Duodenal mucosa (tissue), 2 donors: Measurements from ENCODE around the gene BMPR1B.

ENCODE experiments used
- H3K27ac ChIP-seq: one replicate; pipeline ENCODE4 v1.7.0; 2013; ENCODE audit warnings: low read depth, low read length
- H3K27me3 ChIP-seq, 2 donors: one replicate each; pipeline ENCODE4 v1.7.0; 2013; ENCODE audit warnings: low read length in 2 of 2, control low read depth in 1 of 2; ENCODE audit not compliant: insufficient read depth in 2 of 2, control insufficient read depth in 1 of 2
- H3K36me3 ChIP-seq, 2 donors: one replicate each; pipeline ENCODE4 v1.7.0; 2013; ENCODE audit warnings: low read length in 2 of 2, control low read depth in 1 of 2; ENCODE audit not compliant: insufficient read depth in 2 of 2, control insufficient read depth in 1 of 2
- H3K4me1 ChIP-seq, 2 donors: one replicate each; pipeline ENCODE4 v1.7.0; 2013; ENCODE audit warnings: low read length in 2 of 2, control low read depth in 1 of 2; ENCODE audit not compliant: insufficient read depth in 2 of 2, control insufficient read depth in 1 of 2
- H3K4me3 ChIP-seq, 2 donors: one replicate each; pipeline ENCODE4 v1.7.0; 2013; ENCODE audit warnings: low read length in 2 of 2, low read depth in 1 of 2
- H3K9ac ChIP-seq, 2 donors: one replicate each; pipeline ENCODE4 v1.7.0; 2013; ENCODE audit warnings: low read length in 2 of 2, low read depth in 1 of 2
- H3K9me3 ChIP-seq, 2 donors: one replicate each; pipeline ENCODE4 v1.7.0; 2013; ENCODE audit warnings: low read length in 2 of 2, control low read depth in 1 of 2; ENCODE audit not compliant: control insufficient read depth in 1 of 2

The BMPR1B gene

GRCh38 chr4:95086551-95086950 lies 328.8 kb downstream of the BMPR1B start:
- no peaks in the 10 kb centered on the region for H3K36me3 ChIP-seq
- H3K4me3 ChIP-seq: no peak overlapping the region
- no peaks in the 10 kb centered on the region for H3K9me3 ChIP-seq
- H3K4me1 ChIP-seq: no peaks in the 10 kb centered on the region
- no peak overlapping the region for H3K9ac ChIP-seq
- H3K27ac ChIP-seq: no peak overlapping the region
- H3K27me3 ChIP-seq: no peaks in the 10 kb centered on the region

DNA sequence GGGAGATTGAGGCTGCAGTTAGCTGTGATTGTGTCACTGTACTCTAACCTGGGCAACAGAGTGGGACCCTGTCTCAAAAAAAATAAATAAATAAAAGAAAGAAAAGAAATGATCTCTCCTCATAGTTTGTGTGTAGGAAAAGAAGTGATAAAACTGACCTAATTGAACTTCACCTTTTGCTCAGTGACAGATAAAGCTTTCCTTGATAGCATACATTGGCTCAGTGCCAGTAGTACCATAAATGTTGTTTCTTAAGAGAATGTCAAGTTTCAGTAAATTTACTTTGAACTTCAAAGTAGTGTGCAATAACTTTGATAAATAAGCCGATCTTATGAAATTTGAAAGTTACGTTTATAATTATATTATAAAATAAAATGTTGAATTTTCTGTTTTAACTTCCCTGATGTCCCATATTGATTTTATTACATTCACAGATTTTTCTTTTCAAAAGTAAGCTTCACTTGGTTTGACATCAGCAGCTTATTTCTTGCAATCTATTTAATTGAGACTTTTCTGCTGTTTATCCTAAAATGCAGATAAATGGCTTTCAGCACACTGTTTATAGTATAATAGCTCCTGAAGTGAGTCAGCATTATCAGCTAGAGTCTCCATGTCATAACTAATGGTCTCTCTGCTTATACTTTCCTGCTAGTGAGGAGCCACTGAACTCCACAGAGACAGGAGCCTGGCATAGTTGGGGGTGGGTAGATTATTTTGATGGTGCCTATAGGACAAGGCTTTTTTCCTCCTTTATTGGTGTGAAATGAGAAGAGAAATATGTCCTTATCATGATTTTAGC lies 330.1 kb downstream of the BMPR1B start:
- no peaks in the 10 kb centered on the region for H3K27me3 ChIP-seq
- no peak overlapping the region for H3K9ac ChIP-seq
- H3K4me1 ChIP-seq: no peaks in the 10 kb centered on the region
- H3K27ac ChIP-seq: no peak overlapping the region
- no peaks in the 10 kb centered on the region for H3K36me3 ChIP-seq
- H3K4me3 ChIP-seq: no peak overlapping the region
- no peaks in the 10 kb centered on the region for H3K9me3 ChIP-seq

DNA sequence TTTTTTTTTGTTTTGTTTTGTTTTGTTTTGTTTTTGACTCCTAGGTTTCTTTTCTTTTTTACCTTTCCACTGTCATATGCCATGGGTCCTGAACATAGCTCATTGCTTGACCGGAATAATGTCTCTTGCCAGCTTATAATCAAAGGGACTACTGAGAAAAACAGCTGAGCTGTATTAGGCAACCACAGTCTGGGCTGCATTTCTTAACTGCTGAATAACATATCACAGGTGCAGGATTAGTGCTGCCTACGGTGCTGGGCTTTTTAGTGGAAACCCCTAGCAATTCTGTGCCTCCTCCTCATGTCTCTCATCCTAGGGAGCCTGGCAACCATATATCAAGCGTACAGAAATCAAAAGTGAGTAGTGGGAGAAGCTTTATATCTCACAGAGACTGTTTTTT lies 333.5 kb downstream of the BMPR1B start:
- Histone ChIP-seq H3K4me3 (no peak overlapping the region), H3K27me3 (no peaks in the 10 kb centered on the region), H3K36me3 (no peaks in the 10 kb centered on the region), H3K9ac (no peak overlapping the region), H3K4me1 (no peaks in the 10 kb centered on the region), H3K27ac (no peak overlapping the region), H3K9me3 (no peaks in the 10 kb centered on the region)

- Histone ChIP-seq H3K4me1 (no peaks in the 10 kb centered on the region), H3K36me3 (no peaks in the 10 kb centered on the region), H3K9me3 (no peaks in the 10 kb centered on the region), H3K4me3 (no peak overlapping the region), H3K27me3 (no peaks in the 10 kb centered on the region), H3K27ac (no peak overlapping the region), H3K9ac (no peak overlapping the region)
Measured at GRCh38 chr4:95092766-95093165, 335.0 kb downstream of the BMPR1B start.

DNA sequence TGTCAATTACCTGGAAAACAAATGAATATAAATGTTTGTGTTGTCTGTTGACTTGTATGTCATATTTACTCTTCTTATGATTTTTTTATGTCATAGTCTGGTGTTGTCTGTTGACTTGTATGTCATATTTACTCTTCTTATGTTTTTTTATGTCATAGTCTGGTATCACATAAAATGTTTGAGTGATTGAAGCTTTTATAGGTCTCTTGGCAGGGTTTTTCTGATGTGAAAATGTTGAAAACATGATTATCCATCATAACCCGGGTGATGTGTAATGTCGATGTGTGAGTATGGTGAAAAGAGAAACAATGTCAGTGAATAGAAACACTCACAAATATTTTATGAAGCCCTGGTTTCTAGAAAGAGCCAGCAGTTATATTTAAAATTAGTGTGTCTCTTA lies 335.7 kb downstream of the BMPR1B start:
- Histone ChIP-seq H3K27me3 (no peaks in the 10 kb centered on the region), H3K27ac (no peak overlapping the region), H3K4me1 (no peaks in the 10 kb centered on the region), H3K9me3 (no peaks in the 10 kb centered on the region), H3K36me3 (no peaks in the 10 kb centered on the region), H3K4me3 (no peak overlapping the region), H3K9ac (no peak overlapping the region)

- Histone ChIP-seq H3K4me3 (no peak overlapping the region), H3K4me1 (no peaks in the 10 kb centered on the region), H3K9ac (no peak overlapping the region), H3K9me3 (no peaks in the 10 kb centered on the region), H3K27ac (no peak overlapping the region), H3K27me3 (no peaks in the 10 kb centered on the region), H3K36me3 (no peaks in the 10 kb centered on the region)
Measured at GRCh38 chr4:95093936-95094929, 336.5 kb downstream of the BMPR1B start.

DNA sequence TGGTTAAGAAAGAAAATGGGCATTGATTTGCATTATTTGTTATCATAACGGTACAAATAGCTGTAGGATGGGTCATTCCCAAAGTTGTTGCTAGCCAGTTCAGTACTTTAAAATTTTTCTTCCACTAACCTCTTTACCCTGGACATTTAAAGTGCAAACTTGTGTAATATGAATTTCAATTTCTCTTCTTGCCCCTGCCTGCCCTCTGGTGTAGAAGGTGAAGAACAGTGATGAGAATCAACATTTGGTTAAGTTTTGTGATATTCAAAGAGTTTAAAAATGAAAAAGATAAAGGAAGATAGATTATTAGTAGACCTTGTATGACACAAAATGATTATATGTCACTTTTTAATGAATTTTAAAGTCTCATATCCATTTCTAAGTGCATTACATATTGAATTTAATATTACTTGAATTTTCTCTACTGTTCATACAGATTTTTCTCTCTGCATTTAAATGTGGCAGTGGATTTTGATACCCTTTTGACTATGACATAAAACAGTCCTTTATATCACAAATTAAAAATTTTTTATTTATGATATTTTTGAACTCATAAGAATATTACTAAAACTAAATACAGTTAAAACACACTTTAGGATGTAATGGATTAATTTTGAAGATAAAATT lies 337.7 kb downstream of the BMPR1B start:
- Histone ChIP-seq H3K27me3 (no peaks in the 10 kb centered on the region), H3K4me3 (no peak overlapping the region), H3K9ac (no peak overlapping the region), H3K9me3 (no peaks in the 10 kb centered on the region), H3K4me1 (no peaks in the 10 kb centered on the region), H3K27ac (no peak overlapping the region), H3K36me3 (no peaks in the 10 kb centered on the region)

DNA sequence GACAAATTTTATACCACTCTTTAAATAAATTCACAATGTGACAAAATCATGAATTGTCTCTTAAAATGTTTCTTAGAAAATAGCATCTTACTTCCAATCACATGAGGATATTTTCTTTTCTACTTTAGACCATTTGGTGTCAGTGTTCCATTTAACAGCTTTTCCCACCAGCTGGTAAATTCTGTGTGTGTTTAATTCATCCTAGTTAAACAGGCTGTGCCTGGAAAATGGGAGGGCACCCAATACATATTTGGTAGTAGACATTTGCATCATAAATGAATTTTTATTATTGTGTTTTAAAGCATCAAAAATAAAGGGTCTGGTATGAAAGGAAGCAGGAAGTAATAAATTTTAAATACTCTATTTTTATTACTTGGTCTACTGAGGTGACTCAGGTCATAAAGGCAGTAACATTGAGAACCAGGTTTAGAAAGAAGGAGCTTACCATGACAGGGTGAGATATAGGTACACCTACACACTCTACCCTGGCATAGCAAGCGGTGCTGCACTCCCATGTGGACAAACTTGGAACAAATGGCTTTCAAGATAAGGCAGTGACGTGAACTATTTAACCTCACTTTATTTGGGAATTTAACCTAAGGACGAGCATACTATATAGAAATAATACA lies 344.5 kb downstream of the BMPR1B start:
- peaks cover 0 to 6% of the 10 kb centered on the region in 2 donors for H3K27me3 ChIP-seq
- no peaks in the 10 kb centered on the region for H3K9me3 ChIP-seq

DNA sequence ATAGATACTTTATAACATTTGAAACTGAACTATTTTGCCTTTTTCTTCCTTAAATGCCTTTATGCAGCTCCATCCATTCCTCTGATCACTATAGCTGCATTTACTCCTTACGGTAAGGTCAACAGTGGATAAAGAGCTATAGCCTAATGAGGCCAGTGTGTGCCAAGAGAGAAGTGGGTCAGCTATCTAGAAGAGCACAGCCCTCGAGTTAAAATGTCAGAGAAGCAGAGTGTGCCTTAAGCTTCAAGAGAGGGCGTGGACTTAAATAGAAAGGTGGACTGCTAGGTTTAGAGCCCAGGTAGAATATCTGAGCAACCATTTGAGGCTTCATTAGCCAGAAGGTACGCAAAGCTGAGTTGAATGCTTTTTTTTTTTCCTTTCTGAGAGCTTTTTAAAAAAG lies 347.4 kb downstream of the BMPR1B start:
- no peak overlapping the region for H3K4me3 ChIP-seq
- H3K4me1 ChIP-seq: no peaks in the 10 kb centered on the region
- H3K9ac ChIP-seq: no peak overlapping the region
- no peak overlapping the region for H3K27ac ChIP-seq
- peaks cover 0 to 6% of the 10 kb centered on the region in 2 donors for H3K27me3 ChIP-seq
- H3K36me3 ChIP-seq: no peaks in the 10 kb centered on the region
- no peaks in the 10 kb centered on the region for H3K9me3 ChIP-seq

More for the DNA sequence above, 344.5 kb downstream of the BMPR1B start:
- Histone ChIP-seq H3K9ac (no peak overlapping the region), H3K4me3 (no peak overlapping the region), H3K36me3 (no peaks in the 10 kb centered on the region), H3K27ac (no peak overlapping the region), H3K4me1 (no peaks in the 10 kb centered on the region)
